Large intestine (tissue), 12 donors: ENCODE measurements around the gene PSMC6. TPM values are rescaled to one million over a fixed set of nuclear protein-coding genes. Genes with fewer than 3 reads are reported as not detected.

ENCODE experiments used
- DNase-seq, 2 donors: peaks; one replicate each; pipeline versions ENCODE4 v3.0.0 to v3.0.0-alpha.2; 2013
- H3K27ac ChIP-seq: one replicate; pipeline ENCODE4 v1.5.1; 2013; ENCODE audit warnings: low read length
- H3K27me3 ChIP-seq: 2 replicates; pipeline ENCODE4 v1.6.1; 2013; ENCODE audit warnings: low read length; ENCODE audit not compliant: control insufficient read depth, insufficient read depth
- H3K36me3 ChIP-seq: 2 replicates; pipeline ENCODE4 v1.6.1; 2013; ENCODE audit warnings: low read length; ENCODE audit not compliant: control insufficient read depth, insufficient read depth
- H3K4me1 ChIP-seq: one replicate; pipeline ENCODE4 v1.6.1; 2013; ENCODE audit warnings: low read length; ENCODE audit not compliant: control insufficient read depth, insufficient read depth
- H3K4me3 ChIP-seq: one replicate; pipeline ENCODE4 v1.5.1; 2013; ENCODE audit warnings: low read length
- H3K9me3 ChIP-seq: one replicate; pipeline ENCODE4 v1.6.1; 2013; ENCODE audit warnings: mild to moderate bottlenecking, low read depth, low read length, moderate library complexity; ENCODE audit not compliant: control insufficient read depth
- WGBS: methylation state at CpG from one replicate; pipeline ENCODE4 v1.1.5; 2013; ENCODE audit warnings: low lambda C conversion rate; ENCODE audit not compliant: insufficient coverage; 5-methylcytosine and 5-hydroxymethylcytosine counted together
- long read RNA-seq, 11 donors: transcript quantifications; one replicate each; lab custom pipeline, GENCODE V29; 2026
- polyA plus RNA-seq: library from polyadenylated mRNA; unstranded; fragments of 120-200 nt; gene quantifications from one replicate; pipeline ENCODE4 v1.2.1, GENCODE V29; 2013

Gene PSMC6
- polyA plus RNA-seq, result 127 TPM
- long read RNA-seq, donor 1, transcript PSMC6-201 (14 exons, 2,188 nt), result major isoform, 24 of 31 reads
- long read RNA-seq, donor 1, partial matches to known transcripts, result 0 of 31 reads
- long read RNA-seq, donor 1, other reads (novel, unspliced or antisense), result 0 of 31 reads
- long read RNA-seq, donor 2, transcript PSMC6-201 (14 exons, 2,188 nt), result major isoform, 43 of 54 reads
- long read RNA-seq, donor 2, transcript PSMC6-217 (2 exons, 611 nt), result minor isoform, 9 of 54 reads
- long read RNA-seq, donor 2, partial matches to known transcripts, result 0 of 54 reads
- long read RNA-seq, donor 2, other reads (novel, unspliced or antisense), result 0 of 54 reads
- long read RNA-seq, donor 3, result 0 reads
- long read RNA-seq, donor 4, transcript PSMC6-201 (14 exons, 2,188 nt), result major isoform, 5 of 6 reads
- long read RNA-seq, donor 4, partial matches to known transcripts, result 0 of 6 reads
- long read RNA-seq, donor 4, other reads (novel, unspliced or antisense), result 0 of 6 reads
- long read RNA-seq, donor 5, transcript PSMC6-201 (14 exons, 2,188 nt), result major isoform, 16 of 20 reads
- long read RNA-seq, donor 5, partial matches to known transcripts, result 0 of 20 reads
- long read RNA-seq, donor 5, other reads (novel, unspliced or antisense), result 0 of 20 reads
- long read RNA-seq, donor 6, transcript PSMC6-201 (14 exons, 2,188 nt), result major isoform, 38 of 47 reads
- long read RNA-seq, donor 6, partial matches to known transcripts, result 6 of 47 reads
- long read RNA-seq, donor 6, other reads (novel, unspliced or antisense), result 0 of 47 reads
- long read RNA-seq, donor 7, transcript PSMC6-201 (14 exons, 2,188 nt), result major isoform, 21 of 40 reads
- long read RNA-seq, donor 7, partial matches to known transcripts, result 12 of 40 reads
- long read RNA-seq, donor 7, other reads (novel, unspliced or antisense), result 0 of 40 reads
- long read RNA-seq, donor 8, transcript PSMC6-217 (2 exons, 611 nt), result minor isoform, 9 of 52 reads
- long read RNA-seq, donor 8, transcript PSMC6-201 (14 exons, 2,188 nt), result major isoform, 43 of 52 reads
- long read RNA-seq, donor 8, partial matches to known transcripts, result 0 of 52 reads
- long read RNA-seq, donor 8, other reads (novel, unspliced or antisense), result 0 of 52 reads
- long read RNA-seq, donor 9, transcript PSMC6-201 (14 exons, 2,188 nt), result major isoform, 53 of 84 reads
- long read RNA-seq, donor 9, transcript PSMC6-217 (2 exons, 611 nt), result minor isoform, 8 of 84 reads
- long read RNA-seq, donor 9, partial matches to known transcripts, result 16 of 84 reads
- long read RNA-seq, donor 9, other reads (novel, unspliced or antisense), result 5 of 84 reads
- long read RNA-seq, donor 10, transcript PSMC6-201 (14 exons, 2,188 nt), result major isoform, 45 of 60 reads
- long read RNA-seq, donor 10, transcript PSMC6-217 (2 exons, 611 nt), result minor isoform, 10 of 60 reads
- long read RNA-seq, donor 10, partial matches to known transcripts, result 0 of 60 reads
- long read RNA-seq, donor 10, other reads (novel, unspliced or antisense), result 0 of 60 reads
- long read RNA-seq, donor 11, transcript PSMC6-201 (14 exons, 2,188 nt), result major isoform, 31 of 47 reads
- long read RNA-seq, donor 11, partial matches to known transcripts, result 12 of 47 reads
- long read RNA-seq, donor 11, other reads (novel, unspliced or antisense), result 0 of 47 reads

DNA sequence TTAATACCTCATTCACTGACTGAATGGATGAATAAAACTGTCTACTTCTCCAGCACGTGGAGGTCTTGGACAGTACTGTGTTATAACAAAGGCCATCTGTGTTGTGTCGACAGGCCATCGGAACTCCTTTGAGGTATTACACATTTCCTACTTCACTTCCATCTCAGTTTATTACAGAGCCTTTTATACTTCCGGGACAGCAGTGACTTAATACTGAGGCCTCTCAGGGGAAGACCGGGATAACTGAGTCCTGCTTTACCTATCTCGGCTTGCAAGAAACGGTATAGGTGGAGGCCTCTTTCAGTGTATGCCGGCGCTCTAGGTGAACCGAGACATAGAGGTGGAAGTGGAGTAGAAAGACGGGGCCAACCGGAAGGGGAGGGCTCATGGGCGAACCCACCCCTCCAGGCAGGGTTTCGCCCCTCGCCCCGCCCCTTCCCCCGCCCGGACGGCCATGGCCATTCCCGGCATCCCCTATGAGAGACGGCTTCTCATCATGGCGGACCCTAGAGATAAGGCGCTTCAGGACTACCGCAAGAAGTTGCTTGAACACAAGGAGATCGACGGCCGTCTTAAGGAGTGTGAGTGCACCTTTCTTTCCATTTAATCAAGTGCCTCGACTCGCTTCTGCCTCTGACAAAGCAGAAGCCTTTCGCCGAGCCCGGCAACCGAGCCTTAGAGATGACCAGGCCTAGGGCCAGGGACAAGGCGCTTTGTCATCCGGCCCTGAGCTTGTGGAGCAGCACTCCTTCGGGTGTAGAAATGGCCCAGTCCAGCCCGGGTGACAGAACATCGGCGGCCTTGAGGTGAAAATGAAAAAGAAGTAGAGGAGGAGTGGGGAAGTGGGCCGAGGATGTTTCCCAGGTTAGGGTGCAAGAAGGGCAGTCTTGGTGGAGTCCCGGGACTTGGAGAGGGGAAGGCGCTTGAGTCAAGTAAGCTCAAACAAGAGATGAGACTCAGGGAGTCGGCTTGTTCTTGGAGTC, at the start of gene PSMC6:
Gene PSMC6, plus strand, starts transcription at position 477 of the 983 bp plus-strand sequence. Its CDS starts 20 bp downstream, at position 497.
- no CpG with 5 or more reads among the region's 43 CpGs for WGBS
- Histone ChIP-seq H3K4me3 (peak within 1 kb of the TSS; percentile 71), H3K9me3 (no peaks in the 10 kb centered on the region), H3K27ac (peak within 1 kb of the TSS; percentile 93), H3K27me3 (no peaks in the 10 kb centered on the region), H3K4me1 (peaks cover 6% of the 10 kb centered on the region), H3K36me3 (peaks cover 20% of the 10 kb centered on the region)
- peak; percentile 93 to 96 for DNase-seq

DNA sequence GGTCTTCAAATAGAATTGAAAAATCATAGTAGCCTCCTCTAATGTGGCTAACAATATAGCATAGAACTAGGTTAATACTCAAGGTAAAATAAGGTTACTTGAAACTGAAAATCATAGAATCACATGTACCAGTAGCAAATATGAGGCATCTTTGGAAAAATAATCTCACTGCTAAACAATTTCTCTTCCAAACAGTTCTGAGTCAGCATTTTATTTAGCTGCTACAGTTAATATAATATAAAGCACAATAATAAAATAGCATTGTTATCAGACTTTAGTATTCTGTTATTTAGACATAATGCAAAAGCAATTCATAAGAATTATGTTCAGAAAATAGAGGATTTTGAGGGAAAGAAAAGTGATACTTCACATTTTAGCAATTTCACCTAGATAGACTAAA, 46.7 kb upstream of the PSMC6 start:
- no peak for DNase-seq
- Histone ChIP-seq H3K4me1 (no peaks in the 10 kb centered on the region), H3K4me3 (no peak overlapping the region), H3K27me3 (no peaks in the 10 kb centered on the region), H3K36me3 (peaks cover 11% of the 10 kb centered on the region), H3K9me3 (no peaks in the 10 kb centered on the region), H3K27ac (no peak overlapping the region)

DNA sequence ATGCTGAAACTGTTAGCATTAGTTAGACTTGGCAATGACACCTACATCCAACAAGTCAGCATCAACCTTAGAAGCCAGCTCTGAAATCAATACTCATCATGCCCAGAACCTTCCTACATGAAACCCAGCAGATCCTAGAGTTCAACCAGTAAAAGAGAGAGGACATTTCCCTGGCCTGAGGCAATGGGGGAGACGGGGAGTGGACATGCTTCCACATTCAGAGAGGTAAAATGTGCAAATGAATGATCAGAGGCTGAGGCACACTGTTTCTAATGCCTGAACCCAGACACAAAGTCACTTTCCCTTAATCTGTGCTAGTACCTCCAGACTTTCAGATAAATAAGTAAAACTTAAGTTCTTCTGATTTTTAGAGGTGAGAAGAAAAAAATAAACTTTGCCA, 46.2 kb upstream of the PSMC6 start:
- no CpG with 5 or more reads among the region's 1 CpG for WGBS
- Histone ChIP-seq H3K4me1 (no peaks in the 10 kb centered on the region), H3K4me3 (no peak overlapping the region), H3K9me3 (no peaks in the 10 kb centered on the region), H3K36me3 (peaks cover 13% of the 10 kb centered on the region), H3K27ac (no peak overlapping the region), H3K27me3 (no peaks in the 10 kb centered on the region)
- DNase-seq, result no peak

DNA sequence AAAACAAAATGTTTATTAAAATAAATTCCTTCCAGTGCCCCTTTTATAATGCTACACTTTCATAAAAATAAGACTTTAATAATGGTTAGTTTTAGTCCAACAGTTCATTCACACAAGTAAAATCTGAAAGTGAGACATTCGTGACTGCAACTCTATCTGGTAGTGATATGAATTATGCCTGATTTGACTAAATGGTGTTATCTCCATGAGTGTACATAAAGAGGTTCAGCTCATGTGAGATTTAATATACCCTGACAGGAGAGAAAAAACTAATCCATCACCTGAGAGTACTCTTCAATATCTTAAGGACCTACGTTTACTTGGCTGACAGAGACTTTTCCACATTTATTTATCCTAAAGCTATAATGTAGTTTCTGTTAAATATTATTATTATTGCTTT, 45.7 kb upstream of the PSMC6 start:
- Histone ChIP-seq H3K4me3 (no peak overlapping the region), H3K9me3 (no peaks in the 10 kb centered on the region), H3K27me3 (no peaks in the 10 kb centered on the region), H3K36me3 (peaks cover 13% of the 10 kb centered on the region), H3K27ac (no peak overlapping the region), H3K4me1 (no peaks in the 10 kb centered on the region)
- DNase-seq, result no peak
- 83% methylated on average over 1 of the region's 2 CpGs for WGBS

DNA sequence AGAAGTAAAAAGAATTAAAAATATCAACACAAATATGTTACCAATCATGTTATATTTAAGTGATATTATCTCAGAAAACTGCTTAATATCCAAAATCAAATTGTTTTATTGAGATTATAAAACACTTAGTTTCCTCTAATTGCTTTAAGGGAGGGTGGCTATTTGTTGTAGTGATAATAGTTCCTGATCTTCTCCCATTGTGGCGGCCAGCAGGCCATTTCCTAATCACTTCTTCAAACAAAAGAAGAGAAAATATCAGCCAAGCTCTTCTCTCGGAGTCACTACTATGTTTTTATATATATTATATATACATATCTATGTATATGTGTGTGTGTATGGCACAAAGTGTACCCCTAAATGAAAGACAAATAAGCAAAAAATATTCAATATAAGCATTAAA, 43.1 kb upstream of the PSMC6 start:
- no peak for DNase-seq
- H3K9me3 ChIP-seq, result no peaks in the 10 kb centered on the region
- no peaks in the 10 kb centered on the region for H3K27me3 ChIP-seq
- no peaks in the 10 kb centered on the region for H3K4me1 ChIP-seq
- no peak overlapping the region for H3K4me3 ChIP-seq
- WGBS, result no CpG with 5 or more reads among the region's 2 CpGs
- no peak overlapping the region for H3K27ac ChIP-seq
- H3K36me3 ChIP-seq, result peaks cover 11% of the 10 kb centered on the region

DNA sequence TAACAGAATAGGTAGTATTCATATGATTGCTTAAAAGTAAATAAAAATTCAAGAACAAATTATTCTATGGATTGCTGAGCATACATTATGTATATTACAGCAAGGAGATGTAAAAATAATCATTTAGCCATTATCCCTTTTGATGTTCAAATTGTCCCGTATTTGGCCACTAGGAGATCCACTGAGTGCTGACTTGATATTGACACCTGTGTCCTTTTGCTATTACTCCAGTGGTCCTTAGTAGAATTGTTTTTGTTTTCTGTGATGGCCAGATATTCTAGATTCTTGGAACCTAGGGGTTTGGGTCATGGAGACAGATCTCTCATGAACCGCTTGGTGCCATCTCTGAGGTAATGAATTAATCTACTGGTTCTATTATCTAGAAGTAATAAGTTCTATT, 28.4 kb upstream of the PSMC6 start:
- no CpG with 5 or more reads among the region's 2 CpGs for WGBS
- peaks cover 38% of the 10 kb centered on the region for H3K36me3 ChIP-seq

DNA sequence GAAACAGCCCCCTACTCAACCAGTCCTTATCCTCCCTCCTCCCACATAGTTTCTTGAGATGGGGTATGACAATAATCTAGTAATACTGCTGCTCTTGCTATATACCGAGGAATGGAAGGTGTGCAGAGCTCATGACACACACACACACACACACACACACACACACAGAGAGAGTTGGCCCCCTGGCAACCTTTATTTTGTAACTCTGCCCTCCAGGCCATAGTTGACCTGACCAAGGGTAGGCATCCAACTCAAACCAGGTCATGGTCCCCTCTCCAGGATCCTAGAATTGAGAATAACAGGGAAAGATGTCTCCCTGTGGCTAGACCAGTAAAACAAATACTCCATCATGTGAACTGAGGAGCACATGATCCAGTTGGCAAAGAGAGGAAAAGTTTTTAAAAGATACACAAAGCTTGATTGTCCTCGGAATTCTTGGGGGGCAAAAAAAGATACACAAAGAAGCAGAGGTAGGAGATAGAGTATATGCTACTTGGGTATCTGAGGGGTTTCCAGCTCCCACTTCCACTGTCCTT, 22.9 kb upstream of the PSMC6 start:
- H3K27me3 ChIP-seq, result no peaks in the 10 kb centered on the region
- H3K9me3 ChIP-seq, result no peaks in the 10 kb centered on the region
- WGBS, result no CpG with 5 or more reads among the region's 2 CpGs
- no peak overlapping the region for H3K4me3 ChIP-seq
- no peak overlapping the region for H3K27ac ChIP-seq
- DNase-seq, result no peak
- no peaks in the 10 kb centered on the region for H3K4me1 ChIP-seq
- H3K36me3 ChIP-seq, result peaks cover 7% of the 10 kb centered on the region

More for the DNA sequence above, 28.4 kb upstream of the PSMC6 start:
- Histone ChIP-seq H3K27ac (no peak overlapping the region), H3K4me3 (no peak overlapping the region), H3K27me3 (no peaks in the 10 kb centered on the region), H3K4me1 (no peaks in the 10 kb centered on the region), H3K9me3 (no peaks in the 10 kb centered on the region)
- no peak for DNase-seq

DNA sequence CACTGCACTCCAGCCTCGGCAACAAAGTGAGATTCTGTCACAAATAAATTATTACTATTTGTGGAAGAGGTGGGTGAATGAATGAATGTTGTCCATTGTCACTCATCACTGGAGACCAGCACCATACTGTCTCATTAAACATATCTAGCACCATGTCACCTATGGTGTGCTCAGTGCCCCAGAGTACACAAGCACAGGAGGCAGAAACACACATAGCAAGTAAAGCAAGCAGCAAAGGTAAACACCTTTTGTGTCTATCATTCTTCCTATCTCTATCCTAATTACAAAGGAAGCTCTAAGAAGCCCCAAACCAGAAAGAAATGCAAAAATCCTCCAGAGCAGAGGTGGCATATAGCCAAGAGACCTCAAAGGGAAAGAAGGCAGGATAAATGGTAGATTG, 20.8 kb upstream of the PSMC6 start:
- Histone ChIP-seq H3K9me3 (no peaks in the 10 kb centered on the region), H3K36me3 (peaks cover 3% of the 10 kb centered on the region), H3K27me3 (no peaks in the 10 kb centered on the region), H3K4me1 (no peaks in the 10 kb centered on the region), H3K27ac (no peak overlapping the region), H3K4me3 (no peak overlapping the region)
- DNase-seq, result no peak
- WGBS, result no CpG with 5 or more reads among the region's 1 CpG
